NB4 (cell line): ENCODE data around the gene JAKMIP2.

ENCODE experiments used
- MAX ChIP-seq: IDR thresholded peaks from 2 replicates; pipeline ENCODE4 v1.6.1; 2011; ENCODE audit warnings: low read depth, low read length
- MYC ChIP-seq: IDR thresholded peaks from 2 replicates; pipeline ENCODE4 v1.6.1; 2011; ENCODE audit warnings: low read depth, low read length
- POLR2A ChIP-seq: IDR thresholded peaks from 2 replicates; pipeline ENCODE4 v1.6.1; 2011; ENCODE audit warnings: mild to moderate bottlenecking; ENCODE audit not compliant: insufficient read length; ENCODE audit errors: extremely low read depth
- TF ChIP-seq, protein P1 (sequence below): IDR thresholded peaks from one replicate; pipeline ENCODE4 v1.5.1; 2012; ENCODE audit warnings: low read depth, low read length

DNA sequence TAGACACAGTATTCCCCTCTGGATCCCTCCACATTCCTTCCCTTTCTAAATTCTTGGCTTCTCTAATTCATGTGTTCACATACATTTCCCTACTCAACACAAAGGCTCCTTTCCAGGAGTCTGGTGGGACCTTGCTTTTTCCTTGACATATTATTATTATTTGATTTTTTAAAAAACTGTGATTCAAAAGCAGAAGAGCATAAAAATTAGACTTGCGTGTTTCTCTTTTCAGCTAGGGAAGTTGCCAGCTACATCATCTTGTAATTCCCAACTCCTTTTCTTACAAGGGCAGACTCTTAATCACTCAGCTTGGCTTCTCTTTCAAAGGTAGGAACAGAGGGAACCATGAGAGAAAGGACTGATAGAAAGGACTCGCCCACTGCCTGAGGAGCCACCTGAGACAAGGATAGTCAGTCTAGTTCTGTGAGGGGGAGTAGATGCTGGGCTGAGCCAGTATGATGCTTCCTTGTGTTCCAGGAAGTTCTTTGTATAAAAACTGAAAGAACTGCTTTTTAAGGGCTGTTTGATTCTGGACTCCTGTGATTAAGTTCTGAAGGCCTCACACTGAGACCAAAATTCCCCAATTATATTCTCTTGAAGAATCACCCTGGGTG is 221.7 kb downstream of the JAKMIP2 start:
- no peak for TF ChIP-seq MAX
- TF ChIP-seq, protein P1, sequence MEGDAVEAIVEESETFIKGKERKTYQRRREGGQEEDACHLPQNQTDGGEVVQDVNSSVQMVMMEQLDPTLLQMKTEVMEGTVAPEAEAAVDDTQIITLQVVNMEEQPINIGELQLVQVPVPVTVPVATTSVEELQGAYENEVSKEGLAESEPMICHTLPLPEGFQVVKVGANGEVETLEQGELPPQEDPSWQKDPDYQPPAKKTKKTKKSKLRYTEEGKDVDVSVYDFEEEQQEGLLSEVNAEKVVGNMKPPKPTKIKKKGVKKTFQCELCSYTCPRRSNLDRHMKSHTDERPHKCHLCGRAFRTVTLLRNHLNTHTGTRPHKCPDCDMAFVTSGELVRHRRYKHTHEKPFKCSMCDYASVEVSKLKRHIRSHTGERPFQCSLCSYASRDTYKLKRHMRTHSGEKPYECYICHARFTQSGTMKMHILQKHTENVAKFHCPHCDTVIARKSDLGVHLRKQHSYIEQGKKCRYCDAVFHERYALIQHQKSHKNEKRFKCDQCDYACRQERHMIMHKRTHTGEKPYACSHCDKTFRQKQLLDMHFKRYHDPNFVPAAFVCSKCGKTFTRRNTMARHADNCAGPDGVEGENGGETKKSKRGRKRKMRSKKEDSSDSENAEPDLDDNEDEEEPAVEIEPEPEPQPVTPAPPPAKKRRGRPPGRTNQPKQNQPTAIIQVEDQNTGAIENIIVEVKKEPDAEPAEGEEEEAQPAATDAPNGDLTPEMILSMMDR, result no peak
- TF ChIP-seq POLR2A, result no peak
- no peak for TF ChIP-seq MYC
